Mucosa of gallbladder (tissue), 1 donor: Measurements from ENCODE around the gene FBXL17. TPM values are rescaled to one million over a fixed set of nuclear protein-coding genes. Genes with fewer than 3 reads are reported as not detected.

Experiments
- DNase-seq: peaks from one replicate; pipeline ENCODE4 v3.0.0-alpha.2; 2020; ENCODE audit warnings: low spot score
- total RNA-seq: library from RNA; stranded (reverse); gene quantifications from one replicate; pipeline ENCODE4 v1.2.1, GENCODE V29; 2021
- donor health status: DM: no; HTN: no; CAD: no.

Gene FBXL17
- total RNA-seq, 1 donor from 2014 or later, result 22.7 TPM

DNA sequence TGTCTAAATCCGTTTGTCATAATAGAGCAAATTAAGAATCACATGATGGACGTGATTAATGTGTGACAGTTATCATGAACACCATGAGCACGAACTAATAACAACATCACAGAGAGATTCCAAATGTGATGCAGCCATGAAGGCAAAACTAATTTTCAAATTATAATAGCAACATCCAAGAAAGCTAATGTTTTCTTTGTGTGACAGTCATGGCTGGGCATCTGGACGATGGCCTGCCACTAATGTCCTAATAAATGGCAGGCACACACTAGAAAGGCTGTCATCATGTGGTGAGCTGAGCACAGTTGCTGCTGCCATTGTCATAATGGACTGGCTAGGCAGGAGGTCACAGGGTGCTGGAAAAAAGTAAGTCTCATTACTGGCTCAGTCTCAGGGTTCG is 431.1 kb downstream of the FBXL17 start:
- DNase-seq, result no peak

DNA sequence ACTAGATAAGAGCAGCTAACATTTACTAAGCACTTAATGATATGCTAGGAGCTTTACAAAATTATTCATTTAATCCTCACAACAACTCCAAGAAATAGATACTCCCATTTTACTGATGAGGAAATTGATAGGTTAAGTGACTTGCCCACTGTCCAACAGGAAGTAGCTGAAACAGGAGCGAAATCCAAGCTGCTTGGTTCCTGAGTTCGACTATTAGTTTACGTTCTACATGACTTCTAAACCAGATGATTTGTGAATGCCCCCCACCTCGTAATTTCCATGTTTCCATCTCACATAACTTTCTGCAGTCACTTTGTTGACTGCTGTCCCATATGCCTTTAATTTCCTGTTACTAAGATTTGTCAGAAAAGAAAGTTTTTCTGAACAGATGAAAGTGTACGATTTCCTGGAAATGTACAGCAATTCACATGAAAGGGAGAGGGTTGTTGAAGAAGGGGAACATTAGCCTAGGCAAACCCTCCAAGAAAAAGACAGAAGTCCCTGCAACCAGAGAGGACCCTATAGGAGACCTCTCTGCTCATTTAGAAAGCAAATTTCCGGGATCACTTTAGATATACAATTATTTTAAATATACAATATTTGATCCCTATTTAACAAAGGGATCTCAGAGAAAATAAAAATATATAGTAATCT is 432.1 kb downstream of the FBXL17 start:
- DNase-seq, result no peak

- no peak for DNase-seq
Measured at GRCh38 chr5:107948377-107948776, 433.5 kb downstream of the FBXL17 start.

GRCh38 chr5:107945061-107945460 is 436.8 kb downstream of the FBXL17 start:
- DNase-seq, result no peak

- no peak for DNase-seq
Measured at GRCh38 chr5:107943923-107944322, 438.0 kb downstream of the FBXL17 start.

GRCh38 chr5:107941036-107941435 is 440.9 kb downstream of the FBXL17 start:
- DNase-seq, result no peak

DNA sequence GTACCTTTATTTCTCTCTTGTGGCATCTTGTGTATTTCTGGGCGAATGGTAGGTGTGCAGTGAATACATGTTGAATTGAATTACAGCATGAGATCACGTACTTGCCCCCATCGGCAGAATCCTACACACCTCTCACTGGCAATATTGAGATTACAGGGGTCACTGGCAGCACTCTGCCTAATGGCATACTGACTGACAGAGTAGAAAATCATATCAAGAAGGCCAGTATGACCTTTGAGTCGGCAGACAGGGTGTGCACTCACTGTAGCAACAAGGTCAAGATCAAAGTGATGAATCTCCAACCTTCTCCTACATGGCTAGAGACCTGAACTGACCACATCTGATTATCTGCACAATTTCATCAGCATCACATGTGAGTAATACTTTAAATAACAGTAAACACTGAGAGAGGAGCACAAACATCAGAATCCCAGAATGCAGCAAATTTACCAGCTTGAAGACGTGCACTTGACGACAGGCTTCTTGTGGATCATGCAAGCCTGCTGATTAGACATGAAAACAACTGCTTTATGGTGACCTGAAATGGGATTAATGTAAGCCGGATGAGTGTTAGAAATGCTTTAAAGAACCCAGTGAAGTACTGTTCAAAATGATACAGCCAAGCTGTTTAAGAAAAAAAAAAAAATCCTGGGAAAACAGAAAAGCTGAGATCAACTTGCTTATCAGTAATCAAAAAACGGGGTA is 444.1 kb downstream of the FBXL17 start:
- no peak for DNase-seq

DNA sequence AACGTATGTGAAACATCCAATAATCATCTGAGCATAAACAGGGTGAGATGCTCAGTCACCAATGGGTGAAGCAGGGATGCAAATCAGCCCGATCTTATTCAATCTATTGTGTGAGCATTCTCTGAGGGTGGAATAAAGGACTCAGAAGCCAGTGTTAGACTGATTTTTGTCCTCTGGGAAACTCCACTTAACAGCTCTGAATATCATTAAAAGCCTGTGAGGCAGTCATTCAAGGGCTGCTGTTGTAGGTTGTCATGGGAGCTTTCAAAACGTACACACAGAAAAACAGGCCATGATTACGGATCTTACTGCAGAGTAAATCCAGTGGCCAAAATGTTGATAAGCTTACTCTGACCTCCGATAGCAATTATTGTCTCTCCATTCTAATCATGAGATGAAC is 444.7 kb downstream of the FBXL17 start:
- no peak for DNase-seq

GRCh38 chr5:107936515-107936914 is 445.4 kb downstream of the FBXL17 start:
- DNase-seq, result no peak

DNA sequence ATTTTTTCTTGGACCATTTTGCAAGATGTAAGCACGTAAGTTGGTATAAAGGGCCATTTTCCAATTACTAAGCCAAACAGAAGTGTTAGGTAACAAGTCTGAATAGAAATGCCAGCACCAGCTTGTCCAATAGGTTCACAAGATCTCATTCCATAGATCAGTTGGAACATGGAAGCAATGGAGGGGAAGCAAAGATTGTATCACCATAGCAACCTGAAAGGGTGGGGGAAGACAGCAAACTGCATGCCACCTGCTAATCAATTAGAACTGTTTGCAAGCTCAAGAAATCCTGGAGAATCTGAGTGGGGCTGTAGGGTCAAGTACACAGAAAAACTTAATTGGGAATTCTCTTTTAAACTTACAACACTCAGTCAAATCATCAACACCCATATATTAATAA is 446.3 kb downstream of the FBXL17 start:
- no peak for DNase-seq

DNA sequence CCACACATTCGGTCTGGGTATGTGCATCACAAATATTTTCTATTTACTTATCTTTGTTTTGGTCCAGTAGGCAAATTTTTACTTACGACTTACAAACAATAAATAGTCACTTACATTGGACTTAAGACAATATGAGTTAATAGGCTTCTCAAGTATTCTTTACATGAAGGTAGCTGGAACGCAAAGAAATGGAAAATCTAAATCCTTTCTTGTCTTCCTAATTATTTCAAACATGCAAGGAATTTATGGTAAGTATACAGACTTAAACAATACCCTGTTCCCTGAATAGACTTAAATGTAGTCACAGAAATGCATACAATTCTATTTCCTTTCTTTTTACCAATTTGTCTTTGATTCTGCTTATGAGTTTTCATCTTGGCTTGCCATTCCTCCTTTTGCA is 448.6 kb downstream of the FBXL17 start:
- no peak for DNase-seq

DNA sequence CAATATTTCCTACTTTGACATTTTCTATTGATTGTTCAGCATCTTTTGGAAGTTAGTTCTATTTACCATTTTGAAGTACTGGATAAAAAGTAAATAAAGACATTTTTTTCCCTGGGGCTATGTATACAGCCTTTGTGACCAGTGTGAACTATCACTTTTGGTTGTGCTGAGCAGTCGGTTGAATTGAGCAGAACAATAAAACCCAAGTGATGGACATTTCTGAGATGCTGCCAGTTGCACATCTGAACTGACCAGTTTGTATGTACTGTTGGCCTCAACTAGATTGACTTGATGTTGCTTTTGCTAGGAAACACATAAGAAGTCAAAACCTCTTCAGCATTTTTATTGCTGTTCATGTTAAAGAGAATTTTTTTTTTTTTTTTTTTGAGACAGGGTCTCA is 451.0 kb downstream of the FBXL17 start:
- DNase-seq, result no peak

- DNase-seq, result no peak
Measured at GRCh38 chr5:107930092-107930491, 451.8 kb downstream of the FBXL17 start.

- no peak for DNase-seq
Measured at GRCh38 chr5:107929080-107929479, 452.8 kb downstream of the FBXL17 start.

GRCh38 chr5:107926121-107926520 is 455.8 kb downstream of the FBXL17 start:
- DNase-seq, result no peak

- DNase-seq, result no peak
Measured at GRCh38 chr5:107925200-107925599, 456.7 kb downstream of the FBXL17 start.

DNA sequence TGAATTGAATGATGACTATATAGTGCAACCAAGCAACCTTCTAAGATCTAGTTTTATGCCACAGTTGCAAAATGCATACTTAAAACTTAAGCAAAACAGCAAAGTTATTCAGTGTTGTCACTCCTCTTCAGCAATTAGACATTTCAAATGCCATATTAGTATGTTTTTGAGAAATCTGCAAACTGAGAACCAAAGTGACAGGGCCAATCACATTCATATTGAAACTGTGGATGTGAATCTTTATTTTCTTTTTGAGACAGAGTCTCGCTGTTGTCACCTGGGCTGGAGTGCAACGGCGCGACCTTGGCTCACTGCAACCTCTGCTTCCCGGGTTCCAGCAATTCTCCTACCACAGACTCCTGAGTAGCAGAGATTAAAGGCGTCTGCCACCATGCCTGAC is 461.9 kb downstream of the FBXL17 start:
- no peak for DNase-seq

- DNase-seq, result no peak
Measured at GRCh38 chr5:107919361-107919760, 462.5 kb downstream of the FBXL17 start.

DNA sequence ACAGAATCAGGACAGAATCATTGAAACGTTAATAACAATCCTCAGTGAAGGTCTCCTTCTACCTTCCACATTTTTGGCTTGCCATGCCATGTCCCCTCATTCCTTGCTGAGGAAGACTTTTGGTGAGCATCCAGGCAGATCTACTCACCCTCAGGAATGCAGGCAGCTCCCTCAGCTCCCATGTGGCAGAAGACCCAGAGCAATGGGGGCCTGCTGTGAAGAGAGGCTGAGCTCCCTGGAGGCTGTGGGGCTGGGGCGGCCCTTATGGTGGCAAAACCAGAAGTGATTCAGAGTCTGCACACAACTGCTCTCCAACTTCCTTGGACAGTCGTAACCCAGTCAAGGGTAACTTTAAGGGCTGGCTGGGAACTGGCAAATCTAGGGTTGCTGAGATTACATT is 463.9 kb downstream of the FBXL17 start:
- no peak for DNase-seq

GRCh38 chr5:107916731-107917725 is 464.9 kb downstream of the FBXL17 start:
- DNase-seq, result no peak

DNA sequence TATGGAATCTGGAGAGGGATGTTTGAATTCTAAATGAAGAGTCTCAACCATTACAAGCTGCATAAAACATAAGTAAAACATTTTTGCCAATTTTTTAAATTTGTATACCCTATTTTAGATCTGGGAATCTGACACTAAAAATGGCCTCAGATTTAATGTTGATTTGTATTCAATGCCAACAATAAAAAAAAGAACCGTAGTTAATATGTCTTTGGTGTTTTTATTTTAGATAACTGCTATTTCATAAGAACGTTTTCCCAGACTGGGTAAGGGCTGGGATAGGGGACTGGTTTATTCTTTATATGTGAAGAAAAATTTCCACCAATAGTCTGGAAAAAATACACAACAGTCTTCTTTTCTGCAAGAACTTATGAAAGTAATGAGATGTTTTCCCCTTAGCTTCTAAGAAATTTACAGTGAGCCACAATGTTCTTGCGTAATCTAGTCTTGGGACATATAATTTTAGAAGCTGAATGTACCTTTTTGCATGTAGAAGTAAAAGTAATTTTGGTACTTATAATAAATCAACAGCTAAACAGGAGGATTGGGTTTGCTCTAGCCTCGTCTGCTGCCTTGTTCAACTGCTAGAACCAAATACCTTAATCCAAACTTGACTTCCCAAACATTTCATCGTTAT is 466.6 kb downstream of the FBXL17 start:
- DNase-seq, result no peak

GRCh38 chr5:107913494-107913893 is 468.4 kb downstream of the FBXL17 start:
- no peak for DNase-seq
